ENCODE measurements around the gene TYRO3.
"Not testable (repeated sequence)": the region's sequence is repeated elsewhere in the genome, so short reads cannot be mapped to it uniquely, and the experiment has no call there.

Gene TYRO3

DNA sequence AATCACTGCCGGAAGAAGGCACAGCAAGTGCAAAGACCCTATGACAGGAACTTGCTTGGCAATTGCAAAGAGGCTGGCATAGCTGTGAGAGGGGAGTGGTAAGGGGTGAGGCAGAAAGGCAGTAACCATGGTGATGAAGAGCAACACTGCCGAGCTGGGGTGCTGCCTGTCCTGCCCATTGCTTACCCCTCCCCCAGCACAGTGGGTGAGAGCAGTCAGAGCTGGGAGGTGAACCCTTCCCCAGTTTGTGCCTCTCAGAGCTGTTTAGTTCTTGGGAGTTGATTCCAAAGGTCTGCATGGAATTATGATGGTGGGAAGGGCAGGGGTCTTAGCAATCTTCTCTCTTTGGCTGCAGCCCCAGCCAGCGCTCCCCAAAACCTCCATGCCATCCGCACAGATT is 8.8 kb downstream of the TYRO3 start:
- no peaks in the 10 kb centered on the region for H3K4me1 ChIP-seq (ENCODE audit: control insufficient read depth, insufficient read depth, low read length)
- no peaks in the 10 kb centered on the region for H3K36me3 ChIP-seq (ENCODE audit: control insufficient read depth, insufficient read depth, low read length)
- no peak overlapping the region for H3K9ac ChIP-seq (ENCODE audit: low read length)
- H3K27ac ChIP-seq (ENCODE audit: low read depth, low read length), result no peak overlapping the region
- no peaks in the 10 kb centered on the region for H3K27me3 ChIP-seq (ENCODE audit: control insufficient read depth, insufficient read depth, low read length)
- H3K4me3 ChIP-seq (ENCODE audit: low read length), result no peak overlapping the region

DNA sequence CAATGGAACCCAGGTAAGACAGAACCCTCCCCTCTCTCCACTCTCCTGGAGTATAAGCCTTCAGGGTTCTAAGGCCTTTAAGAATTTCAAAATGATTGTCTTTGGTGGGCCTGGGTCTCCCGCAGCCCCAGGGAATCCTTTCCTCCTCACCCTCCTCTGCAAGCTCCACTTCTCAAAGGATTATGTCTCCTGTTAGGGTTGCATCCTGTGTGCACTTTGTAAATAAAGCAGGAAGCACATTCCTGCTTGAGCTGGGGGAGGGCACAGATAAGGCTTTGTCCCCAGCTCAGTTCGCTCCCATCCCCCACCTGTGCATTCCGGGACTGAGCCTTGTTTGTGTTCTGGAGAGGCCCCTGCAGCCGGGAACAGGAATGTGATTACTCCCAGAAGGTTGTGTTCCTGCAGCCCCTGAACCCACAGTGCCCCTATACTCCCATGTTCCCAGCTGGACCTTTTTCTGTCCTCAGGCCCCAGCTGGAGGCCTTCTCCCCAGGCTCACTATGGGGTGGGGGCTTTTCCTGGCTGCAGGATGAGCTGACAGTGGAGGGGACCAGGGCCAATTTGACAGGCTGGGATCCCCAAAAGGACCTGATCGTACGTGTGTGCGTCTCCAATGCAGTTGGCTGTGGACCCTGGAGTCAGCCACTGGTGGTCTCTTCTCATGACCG is 9.5 kb downstream of the TYRO3 start:
- H3K27me3 ChIP-seq (ENCODE audit: control insufficient read depth, insufficient read depth, low read length), result no peaks in the 10 kb centered on the region
- H3K27ac ChIP-seq (ENCODE audit: low read depth, low read length), result no peak overlapping the region
- no peak overlapping the region for H3K4me3 ChIP-seq (ENCODE audit: low read length)
- no peaks in the 10 kb centered on the region for H3K36me3 ChIP-seq (ENCODE audit: control insufficient read depth, insufficient read depth, low read length)
- no peaks in the 10 kb centered on the region for H3K4me1 ChIP-seq (ENCODE audit: control insufficient read depth, insufficient read depth, low read length)
- H3K9ac ChIP-seq (ENCODE audit: low read length), result no peak overlapping the region

DNA sequence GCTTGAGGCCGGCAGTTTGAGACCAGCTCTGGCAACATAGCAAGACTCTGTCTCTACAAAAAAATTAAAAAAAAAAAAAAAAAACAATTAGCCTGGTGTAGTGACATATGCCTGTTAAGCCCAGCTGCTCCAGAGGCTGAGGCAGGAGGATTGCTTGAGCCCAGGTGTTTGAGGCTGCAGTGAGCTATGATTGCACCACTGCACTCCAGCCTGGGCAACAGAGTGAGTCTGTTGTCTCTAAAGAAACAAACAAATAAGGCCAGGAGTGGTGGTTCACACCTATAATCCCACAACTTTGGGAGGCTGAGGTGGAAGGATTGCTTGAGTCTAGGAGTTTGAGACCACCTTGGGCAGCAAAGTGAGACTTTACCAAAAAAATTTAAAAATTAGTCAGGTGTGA is 10.2 kb downstream of the TYRO3 start:
- not testable (repeated sequence) for H3K9ac ChIP-seq (ENCODE audit: low read length); H3K4me1 ChIP-seq (ENCODE audit: control insufficient read depth, insufficient read depth, low read length); H3K27me3 ChIP-seq (ENCODE audit: control insufficient read depth, insufficient read depth, low read length); H3K4me3 ChIP-seq (ENCODE audit: low read length); H3K36me3 ChIP-seq (ENCODE audit: control insufficient read depth, insufficient read depth, low read length); H3K27ac ChIP-seq (ENCODE audit: low read depth, low read length)

DNA sequence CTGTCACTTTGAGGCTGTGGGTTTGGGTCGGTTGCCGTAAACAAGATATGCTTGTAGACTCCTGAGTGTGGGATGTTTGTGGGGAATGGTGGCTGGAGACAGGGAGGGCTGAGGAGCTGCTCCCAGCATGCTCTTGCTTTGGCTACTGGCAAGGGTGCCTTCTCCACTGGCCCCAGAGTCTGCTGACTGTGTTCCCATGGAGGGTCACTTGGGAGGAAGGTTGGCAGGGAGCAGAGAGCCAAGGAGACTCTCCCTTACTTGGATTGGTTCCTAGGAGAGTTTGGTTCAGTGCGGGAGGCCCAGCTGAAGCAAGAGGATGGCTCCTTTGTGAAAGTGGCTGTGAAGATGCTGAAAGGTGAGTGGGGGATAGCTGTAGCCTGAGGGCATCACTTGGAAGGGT is 11.8 kb downstream of the TYRO3 start:
- no peak overlapping the region for H3K9ac ChIP-seq (ENCODE audit: low read length)
- H3K27ac ChIP-seq (ENCODE audit: low read depth, low read length), result no peak overlapping the region
- H3K4me1 ChIP-seq (ENCODE audit: control insufficient read depth, insufficient read depth, low read length), result no peaks in the 10 kb centered on the region
- H3K27me3 ChIP-seq (ENCODE audit: control insufficient read depth, insufficient read depth, low read length), result no peaks in the 10 kb centered on the region
- no peak overlapping the region for H3K4me3 ChIP-seq (ENCODE audit: low read length)
- no peaks in the 10 kb centered on the region for H3K36me3 ChIP-seq (ENCODE audit: control insufficient read depth, insufficient read depth, low read length)

DNA sequence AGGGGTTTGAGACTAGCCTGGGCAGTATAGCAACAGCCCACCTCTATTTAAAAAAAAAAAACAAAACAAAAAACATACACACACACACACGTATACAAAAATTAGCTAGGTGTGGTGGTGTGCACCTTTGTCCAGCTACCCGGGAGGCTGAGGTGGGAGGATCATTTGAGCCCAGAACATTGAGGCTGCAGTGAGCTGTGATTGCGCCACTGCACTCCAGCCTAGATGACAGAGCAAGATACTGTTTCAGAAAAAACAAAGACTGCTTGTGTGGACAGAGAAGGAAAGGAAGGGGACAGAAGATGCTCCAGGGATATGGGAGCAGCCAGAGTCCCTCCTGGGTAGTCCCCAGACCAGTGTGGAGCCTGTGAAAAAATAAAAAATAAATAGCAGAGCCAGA is 12.9 kb downstream of the TYRO3 start:
- H3K27ac ChIP-seq (ENCODE audit: low read depth, low read length), result no peak overlapping the region
- no peaks in the 10 kb centered on the region for H3K4me1 ChIP-seq (ENCODE audit: control insufficient read depth, insufficient read depth, low read length)
- no peak overlapping the region for H3K4me3 ChIP-seq (ENCODE audit: low read length)
- H3K9ac ChIP-seq (ENCODE audit: low read length), result no peak overlapping the region
- H3K36me3 ChIP-seq (ENCODE audit: control insufficient read depth, insufficient read depth, low read length), result no peaks in the 10 kb centered on the region
- H3K27me3 ChIP-seq (ENCODE audit: control insufficient read depth, insufficient read depth, low read length), result no peaks in the 10 kb centered on the region

DNA sequence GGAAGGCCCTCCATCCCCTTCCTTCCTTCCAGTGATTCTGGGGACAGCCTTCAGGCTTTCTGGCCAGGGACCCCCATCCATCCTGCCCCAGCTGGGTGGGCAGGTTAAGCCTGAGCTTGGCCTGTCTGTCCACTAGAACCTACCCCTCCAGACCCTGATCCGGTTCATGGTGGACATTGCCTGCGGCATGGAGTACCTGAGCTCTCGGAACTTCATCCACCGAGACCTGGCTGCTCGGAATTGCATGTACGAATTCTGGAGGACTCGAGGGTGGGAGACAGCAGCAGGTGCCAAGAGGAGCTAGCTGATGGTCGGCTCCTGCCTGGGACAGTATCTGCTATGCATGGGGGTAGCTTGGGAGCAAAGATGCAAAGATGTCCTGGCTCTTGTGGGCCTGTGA is 13.9 kb downstream of the TYRO3 start:
- Histone ChIP-seq H3K4me1 (ENCODE audit: control insufficient read depth, insufficient read depth, low read length) (no peaks in the 10 kb centered on the region), H3K27ac (ENCODE audit: low read depth, low read length) (no peak overlapping the region), H3K36me3 (ENCODE audit: control insufficient read depth, insufficient read depth, low read length) (no peaks in the 10 kb centered on the region), H3K9ac (ENCODE audit: low read length) (no peak overlapping the region), H3K4me3 (ENCODE audit: low read length) (no peak overlapping the region), H3K27me3 (ENCODE audit: control insufficient read depth, insufficient read depth, low read length) (no peaks in the 10 kb centered on the region)

DNA sequence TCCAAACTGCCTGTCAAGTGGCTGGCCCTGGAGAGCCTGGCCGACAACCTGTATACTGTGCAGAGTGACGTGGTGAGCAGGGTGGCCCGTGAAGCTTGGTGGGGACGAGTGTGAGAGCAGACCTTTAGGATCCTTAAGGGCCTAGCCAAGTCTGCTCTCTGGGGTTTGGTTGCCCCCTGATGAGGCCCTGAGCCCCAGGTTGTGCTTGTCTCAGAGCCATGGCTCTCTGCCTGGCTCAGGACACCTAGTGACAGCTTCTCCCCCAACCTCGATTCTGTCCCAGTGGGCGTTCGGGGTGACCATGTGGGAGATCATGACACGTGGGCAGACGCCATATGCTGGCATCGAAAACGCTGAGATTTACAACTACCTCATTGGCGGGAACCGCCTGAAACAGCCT is 14.4 kb downstream of the TYRO3 start:
- Histone ChIP-seq H3K9ac (ENCODE audit: low read length) (no peak overlapping the region), H3K27ac (ENCODE audit: low read depth, low read length) (no peak overlapping the region), H3K27me3 (ENCODE audit: control insufficient read depth, insufficient read depth, low read length) (no peaks in the 10 kb centered on the region), H3K4me3 (ENCODE audit: low read length) (no peak overlapping the region), H3K36me3 (ENCODE audit: control insufficient read depth, insufficient read depth, low read length) (no peaks in the 10 kb centered on the region), H3K4me1 (ENCODE audit: control insufficient read depth, insufficient read depth, low read length) (no peaks in the 10 kb centered on the region)

DNA sequence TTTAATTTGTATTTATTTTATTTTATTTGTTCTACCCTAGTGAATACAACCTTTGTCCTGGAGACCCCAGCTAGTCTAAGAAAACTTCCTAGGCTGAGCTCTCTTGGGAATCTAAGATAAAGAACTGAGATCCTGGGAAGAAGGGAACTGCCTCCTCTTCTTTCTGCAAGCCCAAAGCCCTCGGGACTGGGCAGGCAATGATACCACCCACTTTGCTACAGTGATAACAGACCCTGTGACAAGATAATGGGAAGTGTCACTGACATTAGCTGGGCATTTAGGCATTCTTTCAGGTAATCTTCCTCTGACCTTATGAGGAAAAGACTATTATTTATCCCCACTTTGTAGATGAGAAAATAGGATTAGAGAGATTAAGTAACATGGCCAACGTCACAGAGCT is 15.1 kb downstream of the TYRO3 start:
- Histone ChIP-seq H3K4me1 (ENCODE audit: control insufficient read depth, insufficient read depth, low read length) (no peaks in the 10 kb centered on the region), H3K36me3 (ENCODE audit: control insufficient read depth, insufficient read depth, low read length) (no peaks in the 10 kb centered on the region), H3K9ac (ENCODE audit: low read length) (no peak overlapping the region), H3K4me3 (ENCODE audit: low read length) (no peak overlapping the region), H3K27ac (ENCODE audit: low read depth, low read length) (no peak overlapping the region), H3K27me3 (ENCODE audit: control insufficient read depth, insufficient read depth, low read length) (no peaks in the 10 kb centered on the region)

DNA sequence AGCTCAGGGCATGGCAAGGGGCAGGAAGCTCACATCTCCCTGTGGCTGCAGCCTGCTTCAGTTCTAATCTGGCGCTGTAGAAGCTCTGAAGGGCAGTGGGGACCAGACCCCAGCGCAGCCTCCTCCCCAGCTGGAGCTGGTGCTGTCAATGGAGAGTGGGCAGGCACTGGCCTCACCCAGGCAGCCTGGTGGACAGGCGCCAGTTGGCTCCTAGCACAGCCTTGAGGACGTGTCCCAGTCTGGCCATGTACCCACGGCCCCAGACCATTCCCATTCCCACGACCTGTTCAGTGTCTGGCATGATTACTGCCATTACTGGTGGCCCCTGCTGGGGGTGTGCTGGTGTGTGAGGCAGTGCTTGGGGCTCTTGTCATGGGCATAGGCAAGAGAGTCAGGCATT is 16.3 kb downstream of the TYRO3 start:
- Histone ChIP-seq H3K27ac (ENCODE audit: low read depth, low read length) (no peak overlapping the region), H3K27me3 (ENCODE audit: control insufficient read depth, insufficient read depth, low read length) (no peaks in the 10 kb centered on the region), H3K36me3 (ENCODE audit: control insufficient read depth, insufficient read depth, low read length) (no peaks in the 10 kb centered on the region), H3K9ac (ENCODE audit: low read length) (no peak overlapping the region), H3K4me1 (ENCODE audit: control insufficient read depth, insufficient read depth, low read length) (no peaks in the 10 kb centered on the region), H3K4me3 (ENCODE audit: low read length) (no peak overlapping the region)

DNA sequence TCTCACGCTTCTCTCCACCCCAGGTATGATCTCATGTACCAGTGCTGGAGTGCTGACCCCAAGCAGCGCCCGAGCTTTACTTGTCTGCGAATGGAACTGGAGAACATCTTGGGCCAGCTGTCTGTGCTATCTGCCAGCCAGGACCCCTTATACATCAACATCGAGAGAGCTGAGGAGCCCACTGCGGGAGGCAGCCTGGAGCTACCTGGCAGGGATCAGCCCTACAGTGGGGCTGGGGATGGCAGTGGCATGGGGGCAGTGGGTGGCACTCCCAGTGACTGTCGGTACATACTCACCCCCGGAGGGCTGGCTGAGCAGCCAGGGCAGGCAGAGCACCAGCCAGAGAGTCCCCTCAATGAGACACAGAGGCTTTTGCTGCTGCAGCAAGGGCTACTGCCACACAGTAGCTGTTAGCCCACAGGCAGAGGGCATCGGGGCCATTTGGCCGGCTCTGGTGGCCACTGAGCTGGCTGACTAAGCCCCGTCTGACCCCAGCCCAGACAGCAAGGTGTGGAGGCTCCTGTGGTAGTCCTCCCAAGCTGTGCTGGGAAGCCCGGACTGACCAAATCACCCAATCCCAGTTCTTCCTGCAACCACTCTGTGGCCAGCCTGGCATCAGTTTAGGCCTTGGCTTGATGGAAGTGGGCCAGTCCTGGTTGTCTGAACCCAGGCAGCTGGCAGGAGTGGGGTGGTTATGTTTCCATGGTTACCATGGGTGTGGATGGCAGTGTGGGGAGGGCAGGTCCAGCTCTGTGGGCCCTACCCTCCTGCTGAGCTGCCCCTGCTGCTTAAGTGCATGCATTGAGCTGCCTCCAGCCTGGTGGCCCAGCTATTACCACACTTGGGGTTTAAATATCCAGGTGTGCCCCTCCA is 19.1 kb downstream of the TYRO3 start:
- no peaks in the 10 kb centered on the region for H3K27me3 ChIP-seq (ENCODE audit: control insufficient read depth, insufficient read depth, low read length)
- no peaks in the 10 kb centered on the region for H3K4me1 ChIP-seq (ENCODE audit: control insufficient read depth, insufficient read depth, low read length)
- H3K9ac ChIP-seq (ENCODE audit: low read length), result no peak overlapping the region
- no peaks in the 10 kb centered on the region for H3K36me3 ChIP-seq (ENCODE audit: control insufficient read depth, insufficient read depth, low read length)
- H3K4me3 ChIP-seq (ENCODE audit: low read length), result no peak overlapping the region
- no peak overlapping the region for H3K27ac ChIP-seq (ENCODE audit: low read depth, low read length)

DNA sequence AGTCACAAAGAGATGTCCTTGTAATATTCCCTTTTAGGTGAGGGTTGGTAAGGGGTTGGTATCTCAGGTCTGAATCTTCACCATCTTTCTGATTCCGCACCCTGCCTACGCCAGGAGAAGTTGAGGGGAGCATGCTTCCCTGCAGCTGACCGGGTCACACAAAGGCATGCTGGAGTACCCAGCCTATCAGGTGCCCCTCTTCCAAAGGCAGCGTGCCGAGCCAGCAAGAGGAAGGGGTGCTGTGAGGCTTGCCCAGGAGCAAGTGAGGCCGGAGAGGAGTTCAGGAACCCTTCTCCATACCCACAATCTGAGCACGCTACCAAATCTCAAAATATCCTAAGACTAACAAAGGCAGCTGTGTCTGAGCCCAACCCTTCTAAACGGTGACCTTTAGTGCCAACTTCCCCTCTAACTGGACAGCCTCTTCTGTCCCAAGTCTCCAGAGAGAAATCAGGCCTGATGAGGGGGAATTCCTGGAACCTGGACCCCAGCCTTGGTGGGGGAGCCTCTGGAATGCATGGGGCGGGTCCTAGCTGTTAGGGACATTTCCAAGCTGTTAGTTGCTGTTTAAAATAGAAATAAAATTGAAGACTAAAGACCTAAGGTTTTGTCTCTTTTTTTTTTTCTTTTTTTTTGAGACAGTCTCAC is 19.8 kb downstream of the TYRO3 start:
- Histone ChIP-seq H3K36me3 (ENCODE audit: control insufficient read depth, insufficient read depth, low read length) (no peaks in the 10 kb centered on the region), H3K4me1 (ENCODE audit: control insufficient read depth, insufficient read depth, low read length) (no peaks in the 10 kb centered on the region), H3K4me3 (ENCODE audit: low read length) (no peak overlapping the region), H3K27ac (ENCODE audit: low read depth, low read length) (no peak overlapping the region), H3K9ac (ENCODE audit: low read length) (no peak overlapping the region), H3K27me3 (ENCODE audit: control insufficient read depth, insufficient read depth, low read length) (no peaks in the 10 kb centered on the region)

DNA sequence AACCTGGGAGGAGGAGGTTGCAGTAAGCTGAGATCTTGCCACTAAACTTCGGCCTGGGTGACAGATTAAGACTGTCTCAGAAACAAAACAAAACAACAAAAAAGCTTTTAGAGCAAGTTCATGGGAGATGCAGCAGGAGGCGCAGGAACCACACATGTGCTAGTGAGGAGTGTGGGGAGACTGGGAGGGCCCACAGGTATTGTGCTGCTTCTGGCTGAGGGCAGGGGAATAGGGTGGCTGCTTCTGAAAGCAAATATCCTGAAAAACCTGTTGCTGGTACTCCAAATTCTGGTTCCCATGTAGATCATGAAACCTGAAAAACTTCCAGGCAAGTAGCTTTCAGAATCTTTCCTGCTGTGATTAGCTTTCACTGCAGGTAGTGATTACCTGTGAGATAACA is 22.1 kb downstream of the TYRO3 start:
- Histone ChIP-seq H3K4me3 (ENCODE audit: low read length) (no peak overlapping the region), H3K27ac (ENCODE audit: low read depth, low read length) (no peak overlapping the region), H3K36me3 (ENCODE audit: control insufficient read depth, insufficient read depth, low read length) (no peaks in the 10 kb centered on the region), H3K27me3 (ENCODE audit: control insufficient read depth, insufficient read depth, low read length) (no peaks in the 10 kb centered on the region), H3K4me1 (ENCODE audit: control insufficient read depth, insufficient read depth, low read length) (no peaks in the 10 kb centered on the region), H3K9ac (ENCODE audit: low read length) (no peak overlapping the region)

All from rectal smooth muscle tissue (tissue), 1 donor.